NB4 (cell line): Measurements from ENCODE around the gene C12orf56.
"Not testable (repeated sequence)": the region's sequence is repeated elsewhere in the genome, so short reads cannot be mapped to it uniquely, and the experiment has no call there.

Experiments used
- POLR2A ChIP-seq: IDR thresholded peaks from 2 replicates; pipeline ENCODE4 v1.6.1; 2011; ENCODE audit warnings: mild to moderate bottlenecking; ENCODE audit not compliant: insufficient read length; ENCODE audit errors: extremely low read depth
- TF ChIP-seq, protein P1 (sequence below): IDR thresholded peaks from one replicate; pipeline ENCODE4 v1.5.1; 2012; ENCODE audit warnings: low read depth, low read length

- TF ChIP-seq, protein P1, sequence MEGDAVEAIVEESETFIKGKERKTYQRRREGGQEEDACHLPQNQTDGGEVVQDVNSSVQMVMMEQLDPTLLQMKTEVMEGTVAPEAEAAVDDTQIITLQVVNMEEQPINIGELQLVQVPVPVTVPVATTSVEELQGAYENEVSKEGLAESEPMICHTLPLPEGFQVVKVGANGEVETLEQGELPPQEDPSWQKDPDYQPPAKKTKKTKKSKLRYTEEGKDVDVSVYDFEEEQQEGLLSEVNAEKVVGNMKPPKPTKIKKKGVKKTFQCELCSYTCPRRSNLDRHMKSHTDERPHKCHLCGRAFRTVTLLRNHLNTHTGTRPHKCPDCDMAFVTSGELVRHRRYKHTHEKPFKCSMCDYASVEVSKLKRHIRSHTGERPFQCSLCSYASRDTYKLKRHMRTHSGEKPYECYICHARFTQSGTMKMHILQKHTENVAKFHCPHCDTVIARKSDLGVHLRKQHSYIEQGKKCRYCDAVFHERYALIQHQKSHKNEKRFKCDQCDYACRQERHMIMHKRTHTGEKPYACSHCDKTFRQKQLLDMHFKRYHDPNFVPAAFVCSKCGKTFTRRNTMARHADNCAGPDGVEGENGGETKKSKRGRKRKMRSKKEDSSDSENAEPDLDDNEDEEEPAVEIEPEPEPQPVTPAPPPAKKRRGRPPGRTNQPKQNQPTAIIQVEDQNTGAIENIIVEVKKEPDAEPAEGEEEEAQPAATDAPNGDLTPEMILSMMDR, result not testable (repeated sequence)
- not testable (repeated sequence) for TF ChIP-seq POLR2A
Observed at GRCh38 chr12:64217643-64218042, 172.9 kb downstream of the C12orf56 start.
